Suprapubic skin (tissue), 3 donors: ENCODE measurements around the gene TSPAN33.

ENCODE experiments used
- CTCF ChIP-seq, 2 donors: fragments of 200-600 bp in 1 of 2; fragments of 450-650 bp in 1 of 2; sonication (generic) in 1 of 2; IDR thresholded peaks; one replicate each; pipeline ENCODE4 v1.5.1; 2016 to 2019; ENCODE audit warnings: antibody characterized with exemption in 2 of 2, mild to moderate bottlenecking in 1 of 2, moderate library complexity in 1 of 2
- POLR2A ChIP-seq, 2 donors: fragments of 450-650 bp; IDR thresholded peaks; one replicate each; pipeline ENCODE4 v1.6.1; 2017; ENCODE audit warnings: antibody characterized with exemption in 2 of 2, mild to moderate bottlenecking in 2 of 2, moderate library complexity in 2 of 2

- TF ChIP-seq CTCF (IDR thresholded peaks at IDR 0.05) (no peak), POLR2A (IDR thresholded peaks at IDR 0.05) (no peak)
Measured at GRCh38 chr7:129159539-129159938, 15.0 kb downstream of the TSPAN33 start.
